ENCODE data around the gene TSKU.
"Not testable (repeated sequence)": the region's sequence is repeated elsewhere in the genome, so short reads cannot be mapped to it uniquely, and the experiment has no call there.

Gene TSKU

DNA sequence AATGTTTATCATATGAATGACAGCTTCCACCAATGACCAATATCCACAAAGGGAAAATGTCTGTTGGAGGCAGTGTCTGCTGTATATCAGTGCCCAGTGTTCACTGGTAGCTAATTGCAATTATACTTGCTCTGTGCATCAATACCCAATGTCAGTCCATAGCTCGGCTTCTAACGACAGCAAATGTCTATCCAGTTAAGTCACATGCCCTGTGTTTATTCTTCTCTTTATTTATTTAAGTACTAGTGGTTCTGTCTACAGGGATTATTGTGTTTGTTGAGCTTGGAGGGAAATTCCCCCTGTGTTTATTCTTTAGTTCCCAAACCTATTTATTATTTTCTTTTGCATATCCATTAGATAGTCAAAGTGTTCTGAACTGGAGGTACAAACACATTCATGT is 18.6 kb downstream of the TSKU start:
- no peak for DNase-seq (ENCODE audit: low spot score)

DNA sequence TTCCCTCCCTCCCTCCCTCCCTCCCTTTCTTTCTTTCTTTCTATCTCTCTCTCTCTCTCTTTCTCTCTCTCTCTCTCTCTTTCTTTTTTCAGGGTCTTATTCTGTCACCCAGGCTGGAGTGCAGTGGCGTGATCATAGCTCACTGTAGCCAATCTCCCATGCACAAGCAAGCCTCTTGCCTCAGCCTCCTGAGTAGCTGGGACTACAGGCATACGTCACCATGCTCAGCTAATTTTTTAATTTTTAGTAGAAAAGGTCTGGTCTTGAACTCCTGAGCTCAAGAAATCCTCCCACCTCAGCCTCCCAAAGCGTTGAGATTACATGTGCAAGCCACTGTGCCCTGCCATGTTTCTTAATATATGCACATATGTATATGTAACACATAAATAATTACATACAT is 19.0 kb downstream of the TSKU start:
- DNase-seq (ENCODE audit: low spot score) = no peak

DNA sequence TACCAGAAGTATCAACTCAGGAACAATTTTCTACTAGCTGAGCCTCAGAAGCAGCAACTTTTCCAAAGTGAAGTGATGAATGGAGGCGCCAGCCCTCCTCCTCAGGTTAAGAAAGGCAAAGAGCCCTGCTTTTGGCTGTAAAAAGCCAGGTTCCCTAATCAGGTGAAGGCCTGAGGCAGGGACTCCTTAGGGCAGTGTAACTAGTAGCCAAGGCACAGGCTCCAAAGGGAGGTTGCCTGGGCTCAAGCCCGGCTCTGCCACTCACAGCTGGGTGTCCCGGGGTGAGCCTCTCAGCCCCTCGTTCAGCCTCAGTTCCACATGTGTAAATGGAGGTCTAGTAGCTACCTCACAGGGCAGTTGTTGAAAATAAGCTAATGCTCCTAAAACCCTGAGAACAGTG is 19.5 kb downstream of the TSKU start:
- no peak for DNase-seq (ENCODE audit: low spot score)

DNA sequence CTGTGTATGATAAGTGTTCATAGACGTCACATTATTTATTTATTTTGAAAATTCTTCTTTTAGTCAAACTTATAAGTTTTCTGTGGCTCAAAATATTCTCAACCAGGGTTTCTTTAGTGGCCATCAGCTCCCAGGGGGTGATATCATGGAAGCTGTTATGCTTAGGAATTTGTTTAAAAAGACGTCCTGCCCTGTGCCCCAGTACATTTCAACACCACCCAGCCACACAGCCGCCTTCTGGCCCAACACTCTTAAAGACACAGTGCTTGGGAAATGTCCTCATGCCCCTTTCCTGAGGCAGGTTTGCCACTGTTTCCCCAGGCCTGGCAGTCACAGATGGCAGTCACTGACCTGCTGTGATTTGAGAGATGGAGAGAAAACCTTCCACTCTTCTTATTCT is 19.9 kb downstream of the TSKU start:
- no peak for DNase-seq (ENCODE audit: low spot score)

DNA sequence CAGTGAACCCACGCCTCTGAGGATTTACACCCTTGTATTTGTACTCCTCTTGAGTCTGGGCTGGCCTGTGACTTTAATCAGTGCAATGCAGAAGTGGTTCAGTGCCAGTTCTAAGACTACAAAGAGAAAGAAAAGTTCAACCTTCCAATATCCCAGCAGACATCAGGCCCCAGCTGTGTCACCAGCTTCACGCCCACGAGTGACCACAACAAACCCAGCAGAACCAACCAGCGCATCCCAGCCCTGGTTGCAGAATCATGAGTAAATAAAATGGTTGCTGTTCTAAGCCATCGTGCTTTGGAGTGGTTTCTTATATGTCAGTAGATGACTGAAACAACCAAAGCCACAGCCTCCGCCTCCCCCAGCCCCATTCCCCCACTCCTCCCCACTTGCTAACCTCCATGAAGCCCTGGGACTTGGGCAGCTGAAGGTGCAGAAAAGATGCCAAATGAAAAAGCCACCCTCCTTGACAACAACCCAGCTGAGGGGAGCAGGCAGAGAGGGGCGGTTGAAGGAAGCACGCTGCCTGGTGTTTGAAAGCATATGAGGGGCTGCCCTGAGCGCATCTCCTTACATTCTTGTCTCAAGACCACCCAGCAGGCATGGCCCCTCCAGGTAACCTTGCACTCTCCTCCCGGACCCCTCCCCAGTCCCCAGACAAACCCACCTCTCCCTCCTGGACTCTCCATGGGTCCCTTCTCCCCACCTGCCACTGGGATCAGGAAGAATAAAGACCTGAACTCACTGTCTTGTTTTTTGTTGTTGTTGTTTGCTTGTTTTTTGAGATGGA is 20.9 kb downstream of the TSKU start:
- DNase-seq (ENCODE audit: low spot score) = peak; percentile 0

DNA sequence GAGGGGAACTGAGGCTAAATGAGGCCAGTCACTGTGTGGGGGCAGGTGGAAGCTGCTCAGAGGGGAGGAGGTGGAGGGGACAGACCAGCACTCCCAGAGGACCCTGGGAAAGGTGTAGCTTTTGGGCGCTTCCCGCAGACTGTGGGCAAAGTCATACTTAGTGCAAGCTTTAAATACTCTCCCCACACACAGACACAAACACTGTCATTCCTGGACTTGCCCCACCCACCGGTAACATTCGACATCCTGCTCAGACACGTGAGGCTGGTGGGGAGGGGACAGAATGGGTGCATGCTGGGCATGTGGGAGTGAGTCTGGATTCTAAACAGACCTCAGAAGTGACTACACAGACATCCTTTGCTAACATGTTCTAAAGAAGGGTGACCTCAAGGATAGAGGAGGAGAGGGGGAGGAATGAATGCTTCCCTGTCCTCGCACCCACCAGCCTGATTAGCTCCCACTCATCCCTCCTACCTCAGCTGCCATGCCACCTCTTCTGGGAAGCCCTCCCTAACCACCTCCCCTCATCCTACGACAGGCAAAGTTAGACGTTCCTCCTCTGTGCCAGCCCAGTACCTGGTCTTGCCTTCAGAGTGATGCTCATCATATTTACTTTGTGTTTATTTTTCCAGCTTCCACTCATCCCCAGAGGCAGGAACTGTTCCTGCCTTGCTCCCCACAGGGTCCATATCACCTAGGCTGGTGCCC is 22.2 kb downstream of the TSKU start:
- no peak for DNase-seq (ENCODE audit: low spot score)

DNA sequence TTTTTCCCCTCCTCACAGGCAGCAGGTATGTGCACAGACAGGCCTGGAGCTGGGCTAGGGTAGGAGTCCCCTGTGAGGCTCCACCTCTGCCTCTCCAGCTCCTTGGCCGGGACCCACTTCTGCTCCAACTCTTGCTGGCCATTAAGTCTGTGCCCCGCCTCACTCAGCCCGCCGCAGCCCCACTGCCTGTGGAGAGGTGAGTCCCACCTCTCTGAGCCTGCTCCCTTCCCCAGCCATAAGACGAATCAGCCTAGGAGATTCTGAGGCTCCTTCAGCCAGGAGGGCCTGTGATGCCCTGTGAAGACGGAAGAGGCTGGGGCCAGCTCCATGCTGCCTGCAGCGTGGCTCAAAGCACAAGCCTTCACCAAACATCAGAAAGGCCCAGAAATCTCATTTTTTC is 23.0 kb downstream of the TSKU start:
- DNase-seq (ENCODE audit: low spot score) = no peak

DNA sequence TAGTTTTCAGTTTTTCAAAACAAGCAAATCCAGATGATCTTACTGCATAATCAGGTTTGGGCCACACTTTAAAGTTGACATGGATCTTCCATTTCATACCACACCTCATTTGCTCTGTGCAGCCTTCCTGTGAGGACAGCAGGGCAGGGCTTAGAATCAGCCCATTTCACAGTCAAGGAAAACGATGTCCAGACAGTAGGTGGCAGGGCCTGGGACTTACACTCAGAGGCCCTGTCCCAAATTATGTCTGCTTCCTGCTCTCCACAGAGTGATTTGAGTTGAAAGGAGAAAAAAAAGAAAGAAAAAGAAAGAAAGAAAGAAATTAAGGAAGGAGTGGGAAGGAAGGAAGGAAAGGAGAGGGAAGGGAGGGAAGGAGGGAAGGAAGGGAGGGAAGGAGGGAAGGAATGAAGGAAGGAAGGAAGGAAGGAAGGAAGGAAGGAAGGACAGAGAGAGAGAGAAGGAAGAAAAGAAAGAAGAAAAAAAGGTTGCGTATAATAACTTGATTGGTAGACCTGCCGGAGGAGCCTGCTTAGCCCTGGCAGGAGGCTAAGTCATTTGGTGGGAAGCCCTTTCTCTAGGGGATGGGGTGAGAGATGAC is 23.6 kb downstream of the TSKU start:
- DNase-seq (ENCODE audit: low spot score) = no peak

DNA sequence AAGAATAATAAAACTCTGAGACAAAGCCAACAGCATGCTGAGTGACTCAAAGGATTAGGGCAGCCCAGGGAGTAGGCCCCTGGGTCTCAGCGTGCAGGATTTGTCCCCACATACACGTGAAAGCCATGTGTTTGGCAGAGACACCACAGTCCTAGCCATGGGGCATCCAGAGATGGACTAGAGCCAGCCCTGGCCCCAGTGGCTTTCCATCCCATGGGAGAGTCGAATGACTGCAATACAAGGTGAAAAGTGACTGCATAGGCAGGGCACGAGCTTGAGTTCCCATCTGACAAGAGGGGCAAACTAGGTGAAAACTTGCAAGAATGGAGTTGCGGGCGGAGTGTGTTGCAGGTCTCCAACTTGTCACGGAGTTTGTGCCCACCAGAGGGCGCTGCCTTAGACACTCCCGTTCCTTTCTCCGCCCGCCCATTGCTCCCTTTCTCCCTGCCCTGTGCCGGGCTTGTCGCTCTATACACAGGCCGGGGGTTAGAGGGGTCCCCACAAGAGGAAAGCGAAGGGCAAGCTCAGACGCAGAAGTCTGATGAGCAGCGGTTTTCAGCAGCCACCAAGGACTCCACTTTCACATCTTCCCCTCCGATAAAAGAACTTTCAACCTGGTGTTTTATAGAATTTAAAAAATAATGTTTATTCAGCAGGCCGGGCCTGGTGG is 24.2 kb downstream of the TSKU start:
- DNase-seq (ENCODE audit: low spot score) = peak; percentile 90

DNA sequence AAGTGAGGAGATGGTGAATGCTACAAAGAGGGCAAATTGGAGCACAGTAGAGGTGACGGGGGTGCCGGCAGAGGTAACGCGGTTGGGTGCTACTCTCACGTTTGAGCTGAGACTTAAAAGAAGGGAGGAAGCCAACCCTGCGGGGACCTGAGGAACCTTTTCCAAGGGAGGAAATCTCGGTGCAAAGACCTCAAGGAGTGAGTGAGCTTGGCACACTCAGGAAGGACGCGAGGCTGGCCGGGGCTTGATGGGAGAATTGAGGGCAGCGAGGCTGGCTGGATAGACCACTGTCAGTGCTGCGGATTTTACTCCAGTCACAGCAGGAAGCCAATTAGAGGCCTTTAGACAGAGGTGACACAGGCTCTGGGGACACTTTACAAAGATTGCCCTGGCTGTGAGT is 25.0 kb downstream of the TSKU start:
- DNase-seq (ENCODE audit: low spot score) = no peak

DNA sequence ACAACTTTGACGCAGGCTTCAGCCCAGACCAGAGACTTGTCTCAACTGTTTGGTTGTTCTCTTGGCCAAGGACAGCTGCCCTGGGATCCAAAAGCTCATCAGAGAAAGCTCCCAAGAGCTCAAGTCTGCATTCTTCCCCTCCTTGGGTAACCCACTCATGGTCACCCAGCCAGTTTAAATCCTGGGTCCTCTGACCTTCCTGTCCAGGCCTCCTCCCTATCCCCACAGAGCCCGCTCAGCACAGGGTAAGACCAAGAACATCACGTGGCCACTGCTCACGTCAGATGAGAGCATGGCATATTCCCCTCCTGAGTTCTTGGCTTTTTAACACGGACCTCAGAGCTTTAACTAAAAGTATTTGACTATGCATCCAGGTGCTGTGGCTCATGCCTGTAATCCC is 25.8 kb downstream of the TSKU start:
- no peak for DNase-seq (ENCODE audit: low spot score)

DNA sequence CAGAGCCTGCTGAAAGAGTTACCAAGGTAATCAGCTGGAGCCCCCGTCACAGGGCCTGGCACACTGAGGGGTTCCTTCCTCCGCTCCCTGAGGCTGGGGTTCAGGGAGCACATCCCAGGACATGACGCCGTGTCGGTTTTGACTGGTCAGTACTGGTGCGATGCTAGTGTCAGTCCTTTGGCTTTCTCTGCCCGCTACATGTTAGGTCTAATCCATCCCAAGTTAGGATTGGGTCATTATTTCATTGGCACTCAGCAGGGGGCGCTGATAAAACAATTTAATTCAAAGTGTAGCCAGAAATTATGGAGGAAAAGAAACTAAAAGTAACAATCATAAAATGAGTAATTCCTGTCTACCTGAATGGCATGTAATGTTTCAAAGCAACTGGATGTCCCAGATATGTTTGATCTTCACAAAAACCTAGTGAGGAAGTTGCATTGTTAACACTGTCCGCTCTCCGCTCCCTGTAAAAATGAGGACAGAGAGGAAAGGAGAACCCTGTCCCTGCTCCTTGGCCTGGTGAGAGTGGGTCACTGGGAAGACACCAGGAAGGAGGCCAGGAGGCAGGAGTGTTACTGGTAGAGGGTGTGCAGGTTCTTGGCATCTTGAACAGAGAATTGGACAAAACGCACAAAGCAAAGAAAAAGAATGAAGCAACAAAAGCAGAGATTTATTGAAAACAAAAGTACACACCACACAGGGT is 27.1 kb downstream of the TSKU start:
- DNase-seq (ENCODE audit: low spot score) = no peak

DNA sequence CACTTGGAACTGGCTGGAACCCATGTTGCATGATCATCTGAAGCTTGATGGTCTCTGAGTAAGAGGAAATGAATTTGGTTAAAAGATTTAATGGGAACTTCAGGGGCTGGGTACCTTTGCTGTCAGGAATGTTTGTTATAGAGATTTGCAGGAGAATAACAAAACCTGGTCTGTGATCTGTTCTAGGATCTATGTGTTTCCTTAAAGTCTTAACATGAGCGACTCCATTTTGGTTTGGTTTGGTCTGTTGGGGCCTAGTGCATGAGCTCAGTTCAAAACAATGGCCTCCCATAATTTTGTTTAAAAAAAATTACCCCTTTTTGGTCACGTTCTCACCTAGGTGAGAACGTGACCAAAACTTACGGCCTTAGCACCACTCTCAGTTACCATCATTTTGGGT is 28.1 kb downstream of the TSKU start:
- DNase-seq (ENCODE audit: low spot score) = no peak

DNA sequence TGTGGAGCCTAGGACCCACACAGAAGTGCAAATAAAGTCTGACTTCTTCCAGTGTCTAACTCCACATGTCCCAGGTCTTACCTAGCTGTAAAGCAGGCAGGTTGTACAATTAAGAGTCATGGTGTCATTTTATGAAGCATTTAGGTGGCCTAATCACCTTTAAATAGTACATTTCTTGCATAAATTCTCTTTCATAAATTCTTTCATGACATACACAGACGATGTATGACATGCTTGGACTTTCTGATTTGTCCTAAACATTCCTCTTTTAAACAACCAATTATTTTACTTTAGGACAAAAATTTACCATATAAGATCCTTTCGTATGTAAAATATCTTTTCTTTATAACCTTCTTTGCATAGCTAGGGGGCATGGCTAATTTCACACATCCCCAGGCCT is 31.3 kb downstream of the TSKU start:
- DNase-seq (ENCODE audit: low spot score) = no peak

DNA sequence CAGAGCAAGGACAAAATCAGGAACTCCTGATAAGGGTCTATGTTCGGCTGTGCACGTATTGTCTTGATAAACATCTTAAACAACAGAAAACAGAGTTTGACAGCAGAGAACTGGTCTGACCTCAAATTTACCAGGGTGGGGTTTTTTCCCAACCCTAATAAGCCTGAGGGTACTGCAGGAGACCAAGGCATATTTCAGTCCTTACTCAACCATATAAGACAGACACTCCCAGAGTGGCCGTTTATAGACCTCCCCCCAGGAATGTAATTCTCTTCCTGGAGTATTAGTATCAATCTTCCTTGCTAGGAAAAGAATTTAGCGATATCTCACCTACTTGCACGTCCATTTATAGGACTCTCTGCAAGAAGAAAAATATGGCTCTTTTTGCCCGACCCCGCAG is 32.5 kb downstream of the TSKU start:
- not testable (repeated sequence) for DNase-seq (ENCODE audit: low spot score)

DNA sequence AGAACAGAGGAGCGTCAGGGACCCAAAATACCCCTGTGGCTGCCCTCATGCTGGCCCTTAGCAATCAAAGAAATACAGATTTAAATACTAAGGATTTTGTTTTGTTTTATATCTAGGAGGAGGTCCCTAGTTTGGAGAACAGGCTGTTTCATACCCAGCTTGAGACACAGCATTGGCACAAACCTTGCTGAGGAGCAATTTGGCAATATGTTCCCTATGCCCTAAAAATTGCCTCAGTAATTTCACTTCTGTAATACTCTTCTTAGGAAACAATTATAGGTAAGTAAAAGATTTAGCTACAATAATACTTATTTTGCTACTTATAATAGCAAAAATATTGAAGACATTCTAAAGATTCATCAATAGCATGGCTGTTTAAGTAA is 37.0 kb downstream of the TSKU start:
- DNase-seq (ENCODE audit: low spot score) = no peak

DNA sequence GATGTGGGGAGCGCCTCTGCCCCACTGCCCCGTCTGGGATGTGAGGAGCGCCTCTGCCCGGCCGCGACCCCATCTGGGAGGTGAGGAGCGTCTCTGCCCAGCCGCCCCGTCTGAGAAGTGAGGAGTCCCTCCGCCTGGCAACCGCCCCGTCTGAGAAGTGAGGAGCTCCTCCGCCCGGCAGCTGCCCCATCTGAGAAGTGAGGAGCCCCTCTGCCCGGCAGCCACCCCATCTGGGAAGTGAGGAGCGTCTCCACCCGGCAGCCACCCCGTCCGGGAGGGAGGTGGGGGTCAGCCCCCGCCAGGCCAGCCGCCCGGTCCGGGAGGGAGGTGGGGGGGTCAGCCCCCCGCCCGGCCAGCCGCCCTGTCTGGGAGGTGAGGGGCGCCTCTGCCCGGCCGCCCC is 38.2 kb downstream of the TSKU start:
- not testable (repeated sequence) for DNase-seq (ENCODE audit: low spot score)

DNA sequence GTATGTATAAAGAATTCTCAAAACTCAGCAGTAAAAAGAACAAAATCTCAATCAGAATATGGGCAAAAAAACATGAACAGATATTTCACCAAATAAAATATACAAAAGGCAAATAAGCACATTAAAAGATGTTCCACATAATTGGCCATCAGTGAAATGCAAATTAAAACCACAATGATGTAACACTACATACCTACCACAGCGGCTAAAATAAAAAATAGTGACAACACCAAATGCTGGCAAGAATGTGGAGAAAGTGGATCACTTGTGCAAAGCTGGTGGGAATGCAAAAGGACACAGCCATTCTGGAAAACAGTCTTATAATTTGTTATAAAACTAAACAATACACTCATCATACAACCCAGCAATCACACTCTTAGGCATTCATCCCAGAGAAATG is 39.2 kb downstream of the TSKU start:
- no peak for DNase-seq (ENCODE audit: low spot score)

DNA sequence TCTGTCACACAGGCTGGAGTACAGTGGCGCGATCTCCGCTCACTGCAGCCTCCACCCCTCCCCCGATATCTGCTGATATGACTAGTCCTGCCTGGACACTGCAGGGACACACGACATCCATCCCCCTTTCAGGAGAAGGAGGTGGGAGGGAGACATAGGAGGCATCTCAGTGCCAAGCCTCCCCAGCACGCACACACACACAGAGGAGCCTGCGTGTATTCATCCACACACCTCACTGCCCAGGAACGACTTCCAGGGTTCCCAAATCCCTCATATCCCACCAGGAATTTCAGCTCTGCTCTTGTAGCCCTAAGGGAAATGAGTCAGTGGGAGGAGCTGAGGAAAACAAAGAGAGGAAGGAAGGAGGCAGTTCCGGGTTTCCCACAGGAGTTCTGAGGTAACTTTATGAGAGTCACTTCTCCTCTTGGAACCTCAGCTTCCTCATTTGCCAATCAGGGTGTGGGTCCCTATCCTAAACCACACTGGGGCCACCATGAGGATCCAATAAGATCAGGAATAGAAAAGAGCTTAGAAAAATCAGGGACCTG is 40.4 kb downstream of the TSKU start:
- no peak for DNase-seq (ENCODE audit: low spot score)

DNA sequence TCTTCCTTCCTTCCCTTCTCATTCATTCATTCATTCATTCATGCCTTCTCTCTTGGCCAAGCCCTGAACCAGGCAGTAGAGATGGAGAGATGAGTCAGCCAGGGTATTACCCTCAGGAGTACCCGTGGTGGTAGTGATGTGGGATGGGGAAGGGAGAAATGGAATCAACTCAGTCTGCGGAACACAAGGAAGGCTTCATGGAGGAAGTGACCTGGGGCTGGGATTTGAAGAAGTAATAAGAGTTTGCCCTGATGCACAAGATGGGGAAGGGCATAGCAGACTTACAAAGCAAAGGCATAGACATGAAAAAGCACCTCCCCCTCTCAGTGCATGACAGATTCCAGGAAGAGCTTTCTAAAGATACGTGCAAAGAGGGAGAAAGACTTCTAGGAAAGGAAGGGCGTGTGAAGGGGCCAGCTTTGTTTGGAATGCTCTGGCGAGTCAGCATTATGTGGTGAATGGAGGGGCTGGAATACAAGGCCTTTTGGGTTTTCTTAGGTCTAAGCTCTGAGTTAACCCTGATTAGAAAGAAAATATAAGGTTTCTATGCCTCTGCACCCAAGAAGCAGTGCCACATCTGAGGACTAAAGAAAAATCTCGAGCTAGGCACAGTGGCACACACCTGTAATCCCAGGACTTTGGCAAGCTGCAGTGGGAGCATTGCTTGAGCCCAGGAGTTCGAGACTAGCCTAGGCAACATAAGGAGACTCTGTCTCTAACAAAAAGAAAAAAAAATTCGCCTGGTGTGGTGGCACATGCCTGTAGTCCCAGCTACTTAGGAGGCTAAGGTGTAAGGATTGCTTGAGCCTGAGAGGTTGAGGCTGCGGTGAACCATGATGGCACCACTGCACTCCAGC is 41.2 kb downstream of the TSKU start:
- no peak for DNase-seq (ENCODE audit: low spot score)

Measured in Ammon's horn (tissue), 1 donor.